DOHH2 (cell line): ENCODE measurements around the gene PLAAT1.

Experiments
- EZH2phosphoT487 ChIP-seq: fragments of 200-600 bp; sonication (generic); IDR thresholded peaks from 2 replicates; pipeline ENCODE4 v1.6.1; 2017; ENCODE audit warnings: borderline replicate concordance, mild to moderate bottlenecking, antibody characterized with exemption, low read length, moderate library complexity, mixed read lengths
- TF ChIP-seq, protein P1 (sequence below): fragments of 200-600 bp; sonication (generic); IDR thresholded peaks from one replicate; pipeline ENCODE4 v1.5.1; 2014; ENCODE audit warnings: antibody characterized with exemption, mild to moderate bottlenecking, low read depth, low read length; ENCODE audit not compliant: poor library complexity, severe bottlenecking

DNA sequence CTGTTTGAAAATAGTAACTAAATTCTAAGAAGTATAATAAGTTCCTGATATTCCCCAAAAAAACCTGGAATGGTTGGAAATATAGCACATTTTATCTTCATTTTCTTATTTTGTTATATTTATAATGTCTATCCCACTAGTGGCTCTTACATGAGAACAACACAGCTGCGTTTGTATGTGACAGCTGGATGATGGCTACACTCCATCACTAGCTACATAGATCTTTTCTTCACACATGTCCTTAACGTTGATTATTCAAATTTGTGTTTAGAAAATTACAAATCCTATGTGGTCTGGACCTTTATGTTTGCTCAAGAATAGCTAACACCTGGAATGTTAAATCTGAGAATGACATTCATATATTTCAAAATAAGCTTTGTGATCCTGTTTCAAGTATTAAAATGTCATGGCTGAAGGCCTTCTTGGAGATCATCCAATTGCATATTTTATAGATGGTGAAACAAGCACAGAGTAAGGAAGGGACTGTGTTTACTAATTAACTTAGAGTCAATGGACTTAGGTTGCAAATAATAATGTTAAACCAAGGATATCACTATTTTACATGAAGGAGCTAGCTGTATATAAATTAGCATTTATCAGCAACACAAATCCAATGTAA is 76.8 kb downstream of the PLAAT1 start:
- TF ChIP-seq, protein P1, sequence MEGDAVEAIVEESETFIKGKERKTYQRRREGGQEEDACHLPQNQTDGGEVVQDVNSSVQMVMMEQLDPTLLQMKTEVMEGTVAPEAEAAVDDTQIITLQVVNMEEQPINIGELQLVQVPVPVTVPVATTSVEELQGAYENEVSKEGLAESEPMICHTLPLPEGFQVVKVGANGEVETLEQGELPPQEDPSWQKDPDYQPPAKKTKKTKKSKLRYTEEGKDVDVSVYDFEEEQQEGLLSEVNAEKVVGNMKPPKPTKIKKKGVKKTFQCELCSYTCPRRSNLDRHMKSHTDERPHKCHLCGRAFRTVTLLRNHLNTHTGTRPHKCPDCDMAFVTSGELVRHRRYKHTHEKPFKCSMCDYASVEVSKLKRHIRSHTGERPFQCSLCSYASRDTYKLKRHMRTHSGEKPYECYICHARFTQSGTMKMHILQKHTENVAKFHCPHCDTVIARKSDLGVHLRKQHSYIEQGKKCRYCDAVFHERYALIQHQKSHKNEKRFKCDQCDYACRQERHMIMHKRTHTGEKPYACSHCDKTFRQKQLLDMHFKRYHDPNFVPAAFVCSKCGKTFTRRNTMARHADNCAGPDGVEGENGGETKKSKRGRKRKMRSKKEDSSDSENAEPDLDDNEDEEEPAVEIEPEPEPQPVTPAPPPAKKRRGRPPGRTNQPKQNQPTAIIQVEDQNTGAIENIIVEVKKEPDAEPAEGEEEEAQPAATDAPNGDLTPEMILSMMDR: no peak
- TF ChIP-seq EZH2phosphoT487: no peak
